Measurements from ENCODE around the gene TPMT. TPM values are rescaled to one million over a fixed set of nuclear protein-coding genes. Genes with fewer than 3 reads are reported as not detected.
"Not testable (repeated sequence)": the region's sequence is repeated elsewhere in the genome, so short reads cannot be mapped to it uniquely, and the experiment has no call there.

Gene TPMT
- total RNA-seq = 8.3 and 13.2 TPM in 2 replicates
- polyA plus RNA-seq (2012) = 8.8 TPM

DNA sequence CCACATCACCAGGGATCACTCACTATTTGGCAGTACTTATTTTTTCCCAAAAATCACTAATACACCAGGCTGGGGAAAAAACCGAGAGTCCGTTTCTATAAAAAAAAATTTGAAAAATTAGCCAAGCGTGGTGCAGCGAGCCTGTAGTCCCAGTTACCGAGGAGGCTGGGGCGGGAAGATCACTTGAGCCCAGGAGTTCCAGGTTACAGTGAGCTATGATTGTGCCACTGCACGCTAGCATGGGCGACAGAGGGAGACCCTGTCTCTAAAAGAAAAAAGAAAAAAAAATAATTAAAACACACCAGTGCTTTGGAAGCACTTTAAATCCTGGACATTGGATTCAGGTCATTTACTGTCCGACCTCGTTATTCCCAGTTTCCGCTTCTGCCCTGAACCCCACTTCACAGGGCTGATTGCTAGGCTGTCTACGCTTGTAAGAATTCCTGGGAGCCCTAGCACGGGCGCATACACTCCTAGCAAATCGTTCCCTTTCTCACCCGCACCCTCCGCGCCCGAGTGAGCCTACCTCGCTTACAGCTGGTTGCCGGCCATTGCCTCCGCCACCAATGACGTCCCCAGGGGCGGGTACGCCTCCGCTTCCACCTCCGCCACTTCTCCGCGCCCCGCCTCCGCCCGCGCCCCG is at the start of gene TPMT:
TPMT (minus strand) TSS at position 571 of the 643 bp plus-strand sequence. CDS start 5,950 bp downstream, outside the sequence.
- DNase-seq (ENCODE audit: low read depth) = no peak

GRCh38 chr6:18203786-18204185 is 48.9 kb upstream of the TPMT start:
- DNase-seq (ENCODE audit: low read depth) = no peak

- no peak for DNase-seq (ENCODE audit: low read depth)
These were observed 37.1 kb upstream of the TPMT start for GRCh38 chr6:18192026-18192425.

DNA sequence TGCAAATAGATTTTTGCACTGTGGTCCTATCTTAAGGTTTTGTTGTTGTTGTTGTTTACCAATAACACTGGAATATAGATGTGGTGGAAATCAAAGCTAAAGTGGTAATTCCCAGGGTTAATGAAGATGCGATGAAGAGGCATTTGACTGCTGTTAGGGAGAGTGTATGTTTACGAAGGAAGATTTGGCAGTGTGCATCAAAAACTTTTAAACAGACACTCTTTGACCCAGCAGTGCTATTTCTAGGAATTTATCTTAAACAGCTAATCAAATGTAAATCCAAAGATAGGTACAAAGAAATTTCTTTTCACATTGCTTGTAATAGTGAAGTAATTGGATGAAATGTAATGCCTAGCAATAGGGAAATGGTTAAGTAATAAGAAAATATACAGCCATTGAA is 34.3 kb upstream of the TPMT start:
- no peak for DNase-seq (ENCODE audit: low read depth)

GRCh38 chr6:18187701-18188100 is 32.8 kb upstream of the TPMT start:
- no peak for DNase-seq (ENCODE audit: low read depth)

GRCh38 chr6:18186540-18187250 is 31.8 kb upstream of the TPMT start:
- no peak for DNase-seq (ENCODE audit: low read depth)

DNA sequence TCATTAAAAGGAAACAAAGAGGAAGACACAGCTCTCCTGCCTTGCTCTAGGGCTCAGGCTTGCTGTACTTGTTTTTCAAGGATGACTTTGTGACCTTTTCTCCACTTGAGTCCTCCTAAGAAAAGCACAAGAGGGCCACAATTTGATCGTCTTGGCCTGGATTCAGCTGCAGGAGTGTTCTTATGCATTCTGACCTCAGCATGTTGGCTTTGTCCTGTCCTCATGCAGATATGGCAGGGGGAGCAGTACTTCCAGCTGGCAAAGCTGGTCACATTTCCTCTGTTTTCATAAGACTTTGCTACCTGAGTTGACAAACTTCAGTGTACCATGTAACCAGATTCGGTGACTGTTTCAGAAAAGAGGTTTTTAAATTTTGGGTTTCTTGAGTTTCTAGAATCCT is 31.2 kb upstream of the TPMT start:
- DNase-seq (ENCODE audit: low read depth) = no peak

GRCh38 chr6:18185624-18186023 is 30.7 kb upstream of the TPMT start:
- DNase-seq (ENCODE audit: low read depth) = no peak

DNA sequence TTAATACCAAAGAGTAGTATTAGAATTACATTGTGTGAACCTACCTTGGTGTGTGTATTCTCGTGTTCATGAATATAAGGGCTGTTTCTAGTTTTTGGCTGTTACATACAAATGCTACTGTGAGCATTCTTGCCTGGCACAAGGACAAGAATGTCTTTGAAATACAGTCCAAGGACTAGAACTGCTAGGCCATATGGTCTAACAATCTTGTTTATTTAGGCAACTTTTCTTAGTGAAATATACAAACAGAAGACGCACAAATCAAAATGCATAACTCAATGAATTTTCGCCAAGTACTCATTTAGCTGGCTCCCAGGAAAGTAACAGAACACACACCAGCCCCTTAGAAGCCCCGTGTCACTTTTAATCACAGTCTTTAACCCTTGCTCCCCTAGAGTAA is 28.9 kb upstream of the TPMT start:
- no peak for DNase-seq (ENCODE audit: low read depth)

DNA sequence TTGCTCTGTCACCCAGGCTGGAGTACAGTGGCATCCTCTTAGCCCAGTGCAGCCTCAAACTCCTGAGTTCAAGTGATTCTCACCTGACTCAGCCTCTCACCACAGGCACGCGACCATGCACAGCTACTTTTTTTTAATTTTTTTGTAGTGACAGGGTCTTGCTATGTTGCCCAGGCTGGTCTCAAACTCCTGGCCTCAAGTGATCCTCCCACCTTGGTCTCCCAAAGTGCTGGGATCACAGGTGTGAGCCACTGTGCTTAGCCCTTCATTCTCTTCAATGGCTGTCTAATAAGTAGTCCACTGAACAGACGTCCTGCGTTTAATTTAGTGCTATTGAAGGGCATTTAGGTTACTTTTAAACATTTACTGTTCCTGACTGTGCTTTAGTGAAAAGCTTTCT is 27.7 kb upstream of the TPMT start:
- no peak for DNase-seq (ENCODE audit: low read depth)

DNA sequence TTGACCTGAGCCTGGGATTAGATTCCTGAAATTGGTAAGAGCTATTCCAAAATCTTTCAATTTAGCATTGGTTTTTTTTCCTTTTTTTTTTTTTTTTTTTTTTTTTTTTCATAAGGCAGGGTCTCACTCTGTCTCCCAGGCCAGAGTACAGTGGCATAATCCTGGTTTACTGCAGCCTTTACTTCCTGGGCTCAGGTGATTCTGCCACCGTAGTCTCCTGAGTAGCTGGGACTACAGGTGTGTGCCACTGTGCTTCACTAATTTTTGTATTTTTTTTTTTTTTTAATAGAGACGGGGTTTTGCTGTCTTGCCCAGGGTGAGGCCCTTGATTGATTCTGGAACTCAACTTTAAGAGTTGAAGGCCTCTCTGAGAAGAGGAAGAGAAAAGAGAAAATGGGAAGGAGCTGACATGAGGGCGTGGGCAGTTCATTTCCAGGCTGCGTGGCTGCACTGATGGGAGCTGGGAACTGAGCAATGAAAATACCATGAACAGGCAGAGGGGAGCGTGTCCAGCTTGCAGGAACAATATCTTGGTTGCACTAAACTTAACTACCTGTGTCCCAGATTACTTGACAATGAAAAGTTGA is 25.0 kb upstream of the TPMT start:
- DNase-seq (ENCODE audit: low read depth) = no peak

- DNase-seq (ENCODE audit: low read depth) = no peak
These were observed 24.2 kb upstream of the TPMT start for GRCh38 chr6:18178960-18179615.

DNA sequence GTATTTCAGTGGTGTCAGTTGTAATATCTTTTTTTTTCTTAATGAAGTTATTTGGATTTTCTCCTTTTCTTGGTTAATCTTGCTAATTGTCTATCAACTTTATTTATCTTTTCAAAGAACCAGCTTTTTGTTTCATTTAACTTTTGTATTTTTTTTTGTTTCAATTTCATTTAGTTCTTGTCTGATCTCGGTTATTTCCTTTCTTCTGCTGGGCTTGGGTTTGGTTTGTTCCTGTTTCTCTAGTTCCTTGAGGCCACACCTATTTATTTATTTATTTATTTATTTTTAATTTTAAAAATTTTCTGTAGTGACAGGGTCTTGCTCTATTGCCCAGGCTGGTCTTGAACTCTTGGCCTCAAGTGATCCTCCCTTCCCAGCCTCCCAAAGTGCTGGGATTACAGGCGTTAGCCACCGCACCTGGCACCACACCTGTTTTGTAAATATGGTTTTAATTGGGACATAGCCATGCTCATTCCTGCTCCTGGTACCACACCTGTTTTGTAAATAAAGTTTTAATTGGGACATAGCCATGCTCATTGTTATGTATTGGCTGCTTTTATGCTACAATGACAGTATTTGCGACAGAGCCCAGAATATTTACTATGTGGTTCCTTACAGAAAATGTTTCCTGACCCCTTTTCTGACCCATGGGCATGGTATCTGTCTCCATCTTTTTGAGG is 22.5 kb upstream of the TPMT start:
- no peak for DNase-seq (ENCODE audit: low read depth)

- DNase-seq (ENCODE audit: low read depth) = not testable (repeated sequence)
These were observed 21.3 kb upstream of the TPMT start for GRCh38 chr6:18176198-18176597.

DNA sequence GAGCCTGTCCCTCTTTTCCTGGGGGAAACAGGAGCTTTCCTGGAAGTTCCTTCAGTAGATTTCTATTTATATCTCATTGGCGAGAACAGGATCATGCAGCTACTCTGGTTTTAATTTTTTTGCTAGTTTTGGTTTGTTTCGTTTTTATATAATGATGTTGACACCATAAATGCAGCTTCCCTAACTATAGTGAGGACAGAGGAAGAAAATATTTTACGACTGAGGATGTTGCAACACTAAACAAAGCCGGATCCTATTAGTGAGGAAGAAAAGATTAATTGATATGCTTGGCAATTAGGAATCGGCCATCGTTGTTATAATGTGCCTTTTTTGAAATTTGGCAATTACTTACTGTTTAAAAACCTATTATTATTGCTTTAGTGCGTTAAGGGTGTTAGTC is 17.0 kb upstream of the TPMT start:
- no peak for DNase-seq (ENCODE audit: low read depth)

GRCh38 chr6:18168264-18168663 is 13.4 kb upstream of the TPMT start:
- no peak for DNase-seq (ENCODE audit: low read depth)

DNA sequence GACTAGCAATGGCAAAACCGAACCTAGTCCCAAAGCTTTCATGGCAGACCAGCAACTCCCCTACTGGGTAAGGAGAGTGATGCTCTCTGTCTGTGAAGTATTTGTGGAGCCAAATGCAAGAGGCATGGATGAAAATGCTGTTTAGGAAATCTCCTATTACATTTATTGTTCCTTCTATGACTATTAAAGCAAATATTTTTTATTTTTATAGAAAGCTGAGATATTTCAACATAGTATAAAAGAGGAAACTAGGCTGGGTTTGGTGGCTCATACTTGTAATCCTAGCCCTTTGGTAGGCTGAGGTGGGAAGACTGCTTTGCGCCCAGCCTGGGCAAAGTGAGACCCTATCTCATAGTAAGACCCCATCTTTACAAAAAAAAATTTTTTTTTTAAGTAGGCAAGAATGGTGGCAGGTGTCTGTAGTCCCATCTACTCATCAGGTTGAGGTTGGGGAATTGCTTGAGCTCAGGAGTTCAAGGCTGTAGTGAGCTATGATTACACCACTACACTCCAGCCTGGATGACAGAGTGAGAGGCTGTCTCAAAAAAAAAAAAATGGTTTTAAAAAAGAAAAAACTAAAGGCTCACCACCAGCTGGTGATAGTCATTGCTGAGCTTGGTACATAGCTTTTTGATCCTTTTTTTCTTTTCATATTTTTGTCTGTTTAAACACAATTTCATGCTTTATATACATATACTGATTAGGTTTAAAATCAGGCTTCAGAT is 11.6 kb upstream of the TPMT start:
- no peak for DNase-seq (ENCODE audit: low read depth)

- peak; percentile 31 for DNase-seq (ENCODE audit: low read depth)
These were observed 10.9 kb upstream of the TPMT start for GRCh38 chr6:18165751-18166150.

DNA sequence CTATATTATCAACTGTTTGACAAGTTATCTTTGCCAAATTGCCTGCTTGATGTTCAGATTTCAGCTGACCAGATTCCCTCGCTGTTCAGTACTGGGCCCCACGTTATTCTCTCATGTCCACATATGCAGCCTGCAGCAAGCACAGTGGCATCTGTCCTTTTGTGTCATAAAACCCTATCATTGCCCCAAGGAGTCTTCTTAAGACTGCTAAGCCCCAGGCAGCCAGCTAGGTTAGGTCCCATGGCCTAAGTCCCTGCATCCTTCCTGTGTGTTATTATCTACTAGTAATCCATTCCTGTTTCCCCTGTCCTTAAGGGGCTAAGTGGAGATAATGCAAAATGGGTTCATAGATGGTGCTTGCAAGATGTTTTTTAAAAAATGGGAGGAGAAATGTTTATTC is 7.5 kb upstream of the TPMT start:
- DNase-seq (ENCODE audit: low read depth) = no peak

- DNase-seq (ENCODE audit: low read depth) = peak; percentile 69
These were observed 6.6 kb upstream of the TPMT start for GRCh38 chr6:18161431-18161830.

- DNase-seq (ENCODE audit: low read depth) = no peak
These were observed 6.0 kb upstream of the TPMT start for GRCh38 chr6:18160911-18161310.

Measured in myocyte (in vitro differentiated cells).